Natural killer cell (primary cell): ENCODE results near the gene DYRK1B. TPM values are rescaled to one million over a fixed set of nuclear protein-coding genes. Genes with fewer than 3 reads are reported as not detected.

ENCODE experiments used
- ATAC-seq, 3 donors: fragments of 150-1000 bp in 2 of 3; fragments of 200-7000 bp in 1 of 3; cut with Tn5 transposase; 1 replicate in 1 of 3; 2 replicates in 2 of 3; pipeline ENCODE4 v1.10.0; 2021; ENCODE audit warnings: mild to moderate bottlenecking in 2 of 3, moderate library complexity in 2 of 3
- DNase-seq, 2 donors: peaks; one replicate each; pipeline versions ENCODE4 v3.0.0 to v3.0.0-alpha.2; 2013 to 2021; ENCODE audit warnings: mixed read lengths in 1 of 2
- H3K27ac ChIP-seq: one replicate; pipeline ENCODE4 v1.5.1; 2013; ENCODE audit warnings: mild to moderate bottlenecking, low read length
- H3K27me3 ChIP-seq: one replicate; pipeline ENCODE4 v1.6.1; 2013; ENCODE audit warnings: low read length; ENCODE audit not compliant: control insufficient read depth, insufficient read depth
- H3K36me3 ChIP-seq: one replicate; pipeline ENCODE4 v1.6.1; 2013; ENCODE audit warnings: low read length; ENCODE audit not compliant: control insufficient read depth, insufficient read depth
- H3K4me1 ChIP-seq: one replicate; pipeline ENCODE4 v1.6.1; 2013; ENCODE audit warnings: low read length; ENCODE audit not compliant: control insufficient read depth, insufficient read depth
- H3K4me3 ChIP-seq: one replicate; pipeline ENCODE4 v1.5.1; 2013; ENCODE audit warnings: low read length
- H3K9me3 ChIP-seq: one replicate; pipeline ENCODE4 v1.6.1; 2013; ENCODE audit warnings: low read length; ENCODE audit not compliant: control insufficient read depth, insufficient read depth
- H3K27ac Mint-ChIP-seq, 2 donors: one replicate each; pipeline ENCODE4 v1.8.0; 2022; ENCODE audit warnings: mild to moderate bottlenecking in 2 of 2, mixed read lengths in 2 of 2, moderate library complexity in 1 of 2
- H3K27me3 Mint-ChIP-seq, 2 donors: one replicate each; pipeline ENCODE4 v1.8.0; 2022; ENCODE audit warnings: low read depth in 2 of 2, mixed read lengths in 2 of 2
- H3K36me3 Mint-ChIP-seq: one replicate; pipeline ENCODE4 v1.8.0; 2022; ENCODE audit warnings: mixed read lengths
- H3K4me1 Mint-ChIP-seq, 2 donors: one replicate each; pipeline ENCODE4 v1.8.0; 2022; ENCODE audit warnings: mixed read lengths in 2 of 2
- H3K4me3 Mint-ChIP-seq: one replicate; pipeline ENCODE4 v1.8.0; 2022; ENCODE audit warnings: mild to moderate bottlenecking, moderate library complexity, mixed read lengths
- H3K9me3 Mint-ChIP-seq, 2 donors: one replicate each; pipeline ENCODE4 v1.8.0; 2022; ENCODE audit warnings: mixed read lengths in 2 of 2
- WGBS: methylation state at CpG from one replicate; pipeline ENCODE4 v1.1.7; 2013; ENCODE audit warnings: missing lambda C conversion rate; ENCODE audit not compliant: insufficient coverage; 5-methylcytosine and 5-hydroxymethylcytosine counted together
- intact Hi-C: fragments of 100-400 bp; cut with micrococcal nuclease; formaldehyde crosslinking; loops from one replicate; pipeline ENCODE4 v1.14.2; 2022
- total RNA-seq, 4 donors: library from RNA; stranded (reverse); fragments of 120-200 nt in 1 of 4; gene quantifications; one replicate each; pipeline versions ENCODE4 v1.2.3 to v1.2.4, GENCODE V29; 2013 to 2022
- TF ChIP-seq, protein P1 (sequence below): fragments of 200-600 bp; IDR thresholded peaks from one replicate; pipeline ENCODE4 v1.8.0; 2022; ENCODE audit warnings: antibody characterized with exemption

DYRK1B gene
- total RNA-seq, 3 donors from 2014 or later (not counting 1 experiment from before 2014, with no cell fraction given), result 27.5 to 54.2 (median 43.8) TPM

DNA sequence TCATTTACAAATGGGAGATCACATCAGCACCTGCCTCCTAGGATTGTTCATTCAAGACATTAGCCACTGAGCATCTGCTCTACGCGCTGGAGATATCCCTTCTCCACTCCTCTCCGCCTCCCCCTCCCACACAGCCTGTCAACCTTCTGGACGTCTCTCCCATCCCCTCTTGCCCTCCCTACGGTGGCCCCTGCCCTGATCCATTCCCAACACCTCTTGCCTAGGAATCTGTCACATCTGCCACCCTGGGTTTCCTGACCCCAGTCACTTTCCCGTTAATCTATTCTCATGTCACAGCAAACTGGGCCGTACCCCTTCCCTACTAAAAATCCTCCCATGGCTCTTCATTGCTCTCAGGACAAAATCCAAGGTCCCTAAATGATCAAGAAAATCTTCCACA, 10.3 kb downstream of the DYRK1B start:
- no peak for DNase-seq

DNA sequence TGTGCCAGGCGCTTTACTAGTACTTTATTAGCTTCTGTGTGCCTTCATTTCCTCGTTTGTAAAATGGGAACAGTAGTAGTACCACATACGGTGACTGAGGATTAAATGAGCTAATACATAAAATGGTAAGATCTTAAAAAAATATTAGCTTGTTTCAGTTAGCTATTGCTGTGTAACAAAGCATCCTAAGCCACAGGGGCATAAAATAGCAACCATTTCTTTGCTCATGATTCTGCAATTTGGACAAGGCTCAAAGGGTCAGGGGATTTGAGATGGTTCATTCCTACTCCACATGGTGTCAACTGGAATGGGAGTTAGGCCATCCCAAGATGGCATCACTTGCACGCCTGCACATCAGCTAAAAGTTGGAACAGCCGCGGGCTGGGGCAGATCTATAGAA, 13.3 kb downstream of the DYRK1B start:
- no peak overlapping the region for H3K4me3 Mint-ChIP-seq

More for the DNA sequence above, 10.3 kb downstream of the DYRK1B start:
- peak overlapping the region; percentile 80 for H3K4me3 ChIP-seq
- WGBS, result 47% methylated on average over 7 of the region's 7 CpGs
- H3K27me3 Mint-ChIP-seq, result no peaks in the 10 kb centered on the region
- H3K4me1 Mint-ChIP-seq, result peaks cover 21 to 23% of the 10 kb centered on the region in 2 donors
- no peak overlapping the region for H3K27ac Mint-ChIP-seq
- H3K4me3 Mint-ChIP-seq, result no peak overlapping the region
- no peaks in the 10 kb centered on the region for H3K27me3 ChIP-seq
- TF ChIP-seq, protein P1, sequence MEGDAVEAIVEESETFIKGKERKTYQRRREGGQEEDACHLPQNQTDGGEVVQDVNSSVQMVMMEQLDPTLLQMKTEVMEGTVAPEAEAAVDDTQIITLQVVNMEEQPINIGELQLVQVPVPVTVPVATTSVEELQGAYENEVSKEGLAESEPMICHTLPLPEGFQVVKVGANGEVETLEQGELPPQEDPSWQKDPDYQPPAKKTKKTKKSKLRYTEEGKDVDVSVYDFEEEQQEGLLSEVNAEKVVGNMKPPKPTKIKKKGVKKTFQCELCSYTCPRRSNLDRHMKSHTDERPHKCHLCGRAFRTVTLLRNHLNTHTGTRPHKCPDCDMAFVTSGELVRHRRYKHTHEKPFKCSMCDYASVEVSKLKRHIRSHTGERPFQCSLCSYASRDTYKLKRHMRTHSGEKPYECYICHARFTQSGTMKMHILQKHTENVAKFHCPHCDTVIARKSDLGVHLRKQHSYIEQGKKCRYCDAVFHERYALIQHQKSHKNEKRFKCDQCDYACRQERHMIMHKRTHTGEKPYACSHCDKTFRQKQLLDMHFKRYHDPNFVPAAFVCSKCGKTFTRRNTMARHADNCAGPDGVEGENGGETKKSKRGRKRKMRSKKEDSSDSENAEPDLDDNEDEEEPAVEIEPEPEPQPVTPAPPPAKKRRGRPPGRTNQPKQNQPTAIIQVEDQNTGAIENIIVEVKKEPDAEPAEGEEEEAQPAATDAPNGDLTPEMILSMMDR, result no peak
- no peaks in the 10 kb centered on the region for H3K9me3 ChIP-seq
- H3K36me3 ChIP-seq, result peaks cover 20% of the 10 kb centered on the region
- intact Hi-C loops, result loop anchor here (1.0 kb wide), 2 partner anchors 10 to 23 kb away; partner anchors contain the start of gene FBL
- H3K36me3 Mint-ChIP-seq, result no peaks in the 10 kb centered on the region
- no peaks in the 10 kb centered on the region for H3K9me3 Mint-ChIP-seq
- peaks cover 37% of the 10 kb centered on the region for H3K4me1 ChIP-seq
- H3K27ac ChIP-seq, result peak overlapping the region; percentile 73
- ATAC-seq, result no peak

DNA sequence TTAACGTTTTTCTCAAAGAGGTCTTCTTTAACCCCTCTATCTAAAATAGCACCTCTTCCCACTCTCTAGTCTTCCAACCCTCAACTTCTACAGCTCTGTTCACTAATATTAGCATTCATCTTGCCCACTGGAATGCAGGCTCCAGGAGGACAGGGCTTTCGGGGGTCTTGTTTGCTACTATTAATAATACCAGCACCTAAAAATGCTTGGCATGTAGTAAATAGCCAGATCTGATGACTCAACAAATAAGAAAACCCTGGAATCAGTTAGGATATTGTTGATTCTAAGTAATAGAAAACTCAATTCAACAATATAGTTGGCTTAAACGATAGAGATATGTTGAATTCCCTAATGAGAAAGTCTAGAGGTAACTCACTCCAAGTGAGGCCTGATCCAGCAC, 14.2 kb downstream of the DYRK1B start:
- Mint-ChIP-seq H3K4me1 (peaks cover 13 to 16% of the 10 kb centered on the region in 2 donors), H3K9me3 (no peaks in the 10 kb centered on the region), H3K27me3 (no peaks in the 10 kb centered on the region), H3K27ac (no peak overlapping the region), H3K4me3 (no peak overlapping the region), H3K36me3 (no peaks in the 10 kb centered on the region)
- H3K9me3 ChIP-seq, result no peaks in the 10 kb centered on the region
- H3K27me3 ChIP-seq, result no peaks in the 10 kb centered on the region
- no peak for ATAC-seq
- TF ChIP-seq, protein P1, result no peak
- no peak overlapping the region for H3K27ac ChIP-seq
- peaks cover 7% of the 10 kb centered on the region for H3K36me3 ChIP-seq
- WGBS, result 98% methylated on average over 3 of the region's 3 CpGs
- no peak overlapping the region for H3K4me3 ChIP-seq
- no peak for DNase-seq
- intact Hi-C loops, result no loop called here
- H3K4me1 ChIP-seq, result peaks cover 13% of the 10 kb centered on the region

More for the DNA sequence above, 13.3 kb downstream of the DYRK1B start:
- H3K9me3 Mint-ChIP-seq, result no peaks in the 10 kb centered on the region
- no peak overlapping the region for H3K27ac Mint-ChIP-seq
- WGBS, result 94% methylated on average over 6 of the region's 6 CpGs
- peaks cover 21% of the 10 kb centered on the region for H3K4me1 ChIP-seq
- intact Hi-C loops, result no loop called here
- no peak overlapping the region for H3K4me3 ChIP-seq
- peaks cover 11% of the 10 kb centered on the region for H3K36me3 ChIP-seq
- DNase-seq (no peak), ATAC-seq (no peak)
- no peaks in the 10 kb centered on the region for H3K36me3 Mint-ChIP-seq
- H3K27ac ChIP-seq, result no peak overlapping the region
- no peaks in the 10 kb centered on the region for H3K27me3 ChIP-seq
- TF ChIP-seq, protein P1, result no peak
- H3K4me1 Mint-ChIP-seq, result peaks cover 13 to 15% of the 10 kb centered on the region in 2 donors
- H3K27me3 Mint-ChIP-seq, result no peaks in the 10 kb centered on the region
- no peaks in the 10 kb centered on the region for H3K9me3 ChIP-seq

DNA sequence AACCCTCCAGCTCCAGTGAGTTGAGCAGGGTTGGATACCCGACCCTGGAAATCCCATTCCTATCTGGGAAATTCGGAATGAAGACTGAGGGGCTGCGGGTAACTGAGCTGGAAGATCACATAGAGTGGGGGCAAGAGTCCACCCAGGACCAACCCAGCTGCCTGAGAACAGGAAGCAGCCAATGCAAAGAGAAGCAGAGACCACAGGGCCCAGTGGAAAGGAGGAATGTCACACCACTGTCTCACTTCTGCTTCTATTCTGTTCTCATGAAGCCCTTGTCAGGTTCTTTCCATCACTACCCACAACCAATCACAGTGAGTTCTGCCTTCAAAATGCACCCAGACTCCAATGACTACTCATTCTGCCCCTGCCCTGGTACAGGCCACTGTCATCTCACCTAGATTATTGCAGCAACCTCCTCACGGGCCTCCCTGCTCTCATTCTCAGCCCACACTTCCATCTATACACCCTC, 15.3 kb downstream of the DYRK1B start:
- Histone ChIP-seq H3K4me3 (no peak overlapping the region), H3K9me3 (no peaks in the 10 kb centered on the region), H3K27me3 (no peaks in the 10 kb centered on the region), H3K27ac (no peak overlapping the region), H3K4me1 (peaks cover 4% of the 10 kb centered on the region), H3K36me3 (peaks cover 7% of the 10 kb centered on the region)
- no peak overlapping the region for H3K27ac Mint-ChIP-seq
- TF ChIP-seq, protein P1, result no peak
- H3K9me3 Mint-ChIP-seq, result no peaks in the 10 kb centered on the region
- no peaks in the 10 kb centered on the region for H3K36me3 Mint-ChIP-seq
- DNase-seq (no peak), ATAC-seq (no peak)
- intact Hi-C loops, result no loop called here
- H3K4me3 Mint-ChIP-seq, result no peak overlapping the region
- no peaks in the 10 kb centered on the region for H3K27me3 Mint-ChIP-seq
- 92% methylated on average over 4 of the region's 4 CpGs for WGBS
- H3K4me1 Mint-ChIP-seq, result peaks cover 13 to 16% of the 10 kb centered on the region in 2 donors
